GM13977 (cell line): ENCODE results near the gene ZNF148.
"Not testable (repeated sequence)": the region's sequence is repeated elsewhere in the genome, so short reads cannot be mapped to it uniquely, and the experiment has no call there.

Experiments used
- DNase-seq: peaks from one replicate; pipeline ENCODE4 v3.0.0; 2012; ENCODE audit warnings: low spot score
- CTCF ChIP-seq: IDR thresholded peaks from 2 replicates; pipeline ENCODE4 v1.5.1; 2012; ENCODE audit warnings: mild to moderate bottlenecking, control low read depth; ENCODE audit not compliant: insufficient read depth; ENCODE audit errors: extremely low read depth, missing control alignments
- in situ Hi-C: fragments of 300-500 bp; cut with MboI; formaldehyde crosslinking; loops from one replicate; pipeline ENCODE4 v1.12.0; 2022; ENCODE audit warnings: low sequenced_read_pairs, low pct_unique_long_range_greater_than_20kb, mixed read lengths, inconsistent platforms; ENCODE audit not compliant: unreplicated experiment

Gene ZNF148

DNA sequence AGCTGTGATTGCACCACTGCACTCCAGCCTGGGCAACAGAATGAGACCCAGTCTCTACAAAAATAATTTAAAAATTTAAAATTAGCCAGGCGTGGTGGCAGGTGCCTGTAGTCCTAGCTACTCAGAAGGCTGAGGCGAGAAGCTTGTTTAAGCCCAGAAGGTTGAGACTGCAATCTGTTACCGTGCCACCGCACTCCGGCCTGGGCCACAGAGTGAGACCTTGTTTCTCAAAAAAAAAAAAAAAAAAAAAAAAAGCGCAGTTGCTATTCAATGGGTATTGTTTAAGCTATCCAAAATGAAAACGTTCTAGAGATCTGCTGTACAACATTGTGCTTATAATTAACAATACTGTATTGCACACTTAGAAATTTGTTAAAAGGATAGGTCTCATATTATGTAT lies 24.0 kb downstream of the ZNF148 start:
- no peak for TF ChIP-seq CTCF
- DNase-seq = no peak
- in situ Hi-C loops = no loop called here

GRCh38 chr3:125350597-125350996 lies 24.5 kb downstream of the ZNF148 start:
- in situ Hi-C loops = no loop called here
- no peak for TF ChIP-seq CTCF
- DNase-seq = no peak

DNA sequence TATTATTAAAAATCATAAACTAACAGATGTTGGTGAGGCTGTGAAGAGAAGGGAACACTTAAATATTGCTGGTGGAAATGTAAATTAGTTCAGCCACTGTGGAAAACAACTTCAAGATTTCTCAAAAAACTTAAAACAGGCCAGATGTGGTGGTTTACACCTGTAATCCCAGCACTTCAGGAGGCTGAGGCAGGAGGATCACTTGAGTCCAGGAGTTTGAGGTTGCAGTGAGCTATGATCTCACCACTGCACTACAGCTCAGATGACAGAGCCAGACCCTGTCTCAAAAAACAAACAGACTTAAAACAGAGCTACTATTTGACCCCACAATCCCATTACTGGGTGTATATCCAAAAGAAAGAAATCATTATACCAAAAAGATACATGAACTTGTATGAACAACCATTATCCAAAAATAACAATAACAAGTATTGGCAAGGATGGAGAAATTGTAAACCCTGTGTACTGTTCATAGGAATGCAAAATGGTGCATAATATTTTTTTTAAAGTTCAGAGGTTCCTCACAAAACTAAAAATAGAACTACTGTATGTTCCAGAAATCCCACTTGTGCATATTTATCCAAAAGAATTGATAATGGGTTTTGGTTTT lies 25.5 kb downstream of the ZNF148 start:
- in situ Hi-C loops = no loop called here
- TF ChIP-seq CTCF = no peak
- no peak for DNase-seq

DNA sequence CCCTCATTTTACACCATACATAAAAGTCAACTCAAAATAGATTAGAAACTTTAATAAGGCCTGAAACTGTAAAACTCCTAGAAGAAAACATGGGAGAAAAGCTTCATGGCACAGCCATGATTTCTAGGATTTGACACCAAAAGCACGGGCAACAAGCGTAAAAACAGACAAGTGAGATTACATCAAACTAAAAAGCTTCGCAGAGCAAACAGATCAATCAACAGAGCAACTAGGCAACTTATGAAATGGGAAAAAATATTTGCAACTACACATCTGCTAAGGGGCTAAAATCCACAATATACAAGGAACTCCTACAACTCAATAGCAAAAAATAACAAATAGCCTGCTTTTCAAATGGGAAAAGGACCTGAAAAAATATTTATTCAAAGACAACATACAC lies 26.1 kb downstream of the ZNF148 start:
- TF ChIP-seq CTCF = no peak
- in situ Hi-C loops = no loop called here
- no peak for DNase-seq

GRCh38 chr3:125343367-125343766 lies 31.8 kb downstream of the ZNF148 start:
- DNase-seq, in situ Hi-C loops: not testable (repeated sequence)

DNA sequence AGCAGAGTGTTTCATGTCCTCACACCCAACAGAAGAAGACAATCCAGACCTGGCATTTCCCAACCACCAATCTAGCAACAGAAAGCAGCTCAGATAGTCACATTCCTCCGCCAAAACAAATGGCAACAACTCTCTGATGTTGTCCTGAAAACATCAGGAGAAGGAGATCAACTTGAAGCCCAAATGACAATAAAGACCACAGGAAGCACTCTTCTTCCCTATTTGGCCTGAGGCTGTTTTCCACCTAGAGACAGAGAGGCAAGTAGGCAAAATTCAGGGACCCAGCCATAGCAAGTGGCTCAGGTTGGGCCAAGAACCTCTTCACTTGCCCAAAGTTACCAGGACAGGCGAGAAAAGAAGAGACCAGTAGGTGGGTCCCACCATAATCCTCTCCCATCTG lies 35.0 kb downstream of the ZNF148 start:
- DNase-seq = no peak
- in situ Hi-C loops = no loop called here
- no peak for TF ChIP-seq CTCF

GRCh38 chr3:125337506-125337905 lies 37.6 kb downstream of the ZNF148 start:
- DNase-seq = no peak
- in situ Hi-C loops = no loop called here
- TF ChIP-seq CTCF = no peak
